Esophagus squamous epithelium (tissue), 4 donors: ENCODE measurements around the gene ESR1.

Experiments
- CTCF ChIP-seq, 6 experiments: fragments of 450-650 bp in 4 of 6; fragments of 200-600 bp in 2 of 6; sonication (generic) in 2 of 6; IDR thresholded peaks; one replicate each; pipeline ENCODE4 v1.5.1; 2016 to 2019; ENCODE audit warnings: antibody characterized with exemption in 6 of 6, mild to moderate bottlenecking in 4 of 6, moderate library complexity in 4 of 6
- POLR2A ChIP-seq, 4 donors: fragments of 450-650 bp; IDR thresholded peaks; one replicate each; pipeline ENCODE4 v1.6.1; 2017; ENCODE audit warnings: antibody characterized with exemption in 4 of 4, mild to moderate bottlenecking in 4 of 4, moderate library complexity in 3 of 4

GRCh38 chr6:152124429-152125074 lies 317.1 kb downstream of the ESR1 start:
- TF ChIP-seq CTCF (IDR thresholded peaks at IDR 0.05) (peak; percentile 43 to 88 (median 74)), POLR2A (IDR thresholded peaks at IDR 0.05) (no peak)
